Measurements from ENCODE around the gene HES3. TPM values are rescaled to one million over a fixed set of nuclear protein-coding genes. Genes with fewer than 3 reads are reported as not detected.
A peak's percentile ranks its signal among the peaks of the same experiment; 100 is the strongest.

The HES3 gene
- total RNA-seq, 4 donors from 2014 or later: not detected

GRCh38 chr1:6279613-6280383, 35.8 kb downstream of the HES3 start:
- intact Hi-C loops (cut with DNase I): no loop called here
- Histone ChIP-seq H3K9me3 (no peaks in the 10 kb centered on the region), H3K36me3 (peaks cover 0 to 17% (median 0%) of the 10 kb centered on the region in 3 donors), H3K4me3 (no peak overlapping the region), H3K27me3 (no peaks in the 10 kb centered on the region), H3K27ac (no peak overlapping the region), H3K4me1 (peaks cover 0 to 16% (median 7%) of the 10 kb centered on the region in 3 donors)
- DNase-seq: no peak
- WGBS, 2 donors: 96 to 100% methylated on average over 2 to 19 of the region's 31 CpGs
- no peak for TF ChIP-seq POLR2A (IDR thresholded peaks at IDR 0.05)

DNA sequence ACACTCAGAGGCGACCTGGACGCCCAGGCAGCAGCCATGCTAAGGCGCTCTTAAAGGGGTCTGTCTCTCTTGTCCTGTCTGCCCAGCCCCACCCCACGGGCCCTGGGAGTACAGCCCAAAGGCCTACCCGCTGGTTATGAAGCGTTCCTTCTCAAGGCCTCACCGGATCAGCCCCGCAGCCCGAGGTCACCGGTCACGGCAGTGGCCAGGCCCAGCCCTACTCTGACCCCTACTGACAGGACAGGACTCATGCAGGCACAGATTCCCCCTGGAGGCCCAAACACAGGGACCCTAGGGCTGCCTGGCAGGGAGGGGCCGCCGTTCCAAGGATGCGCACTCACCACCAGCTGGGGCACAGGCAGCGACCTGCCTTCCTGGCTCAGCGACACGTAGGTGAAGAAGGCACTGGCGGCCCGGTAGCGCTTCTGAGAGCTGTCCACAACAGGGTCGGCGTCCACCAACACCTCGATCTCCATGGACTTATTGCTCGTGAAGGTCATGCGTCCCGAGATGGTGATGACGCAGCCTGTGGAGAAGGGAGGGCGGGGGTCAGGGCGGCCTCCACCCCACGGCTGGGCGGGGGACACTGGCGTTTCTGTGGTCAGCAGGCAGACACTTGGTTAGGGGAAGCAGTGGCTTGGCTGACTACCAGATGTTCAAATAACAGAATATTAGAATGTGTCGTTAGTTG, 36.9 kb downstream of the HES3 start:
- no peaks in the 10 kb centered on the region for H3K27me3 ChIP-seq
- intact Hi-C loops (cut with DNase I): no loop called here
- peaks cover 0 to 17% (median 0%) of the 10 kb centered on the region in 3 donors for H3K36me3 ChIP-seq
- H3K9me3 ChIP-seq: no peaks in the 10 kb centered on the region
- 75 to 83% methylated on average over 6 to 10 of the region's 33 CpGs for WGBS, 2 donors
- no peak overlapping the region for H3K4me3 ChIP-seq
- DNase-seq: no peak
- no peak overlapping the region for H3K27ac ChIP-seq
- H3K4me1 ChIP-seq: peaks cover 0 to 13% (median 5%) of the 10 kb centered on the region in 3 donors
- no peak for TF ChIP-seq POLR2A (IDR thresholded peaks at IDR 0.05)
- peak in 2 of 6 experiments; percentile 20 to 21 for TF ChIP-seq CTCF (IDR thresholded peaks at IDR 0.05)

GRCh38 chr1:6281511-6282402, 37.8 kb downstream of the HES3 start:
- Histone ChIP-seq H3K27me3 (no peaks in the 10 kb centered on the region), H3K9me3 (no peaks in the 10 kb centered on the region), H3K4me3 (no peak overlapping the region), H3K27ac (peak overlapping the region in 2 of 4 donors; percentile 36 to 49), H3K36me3 (peaks cover 0 to 17% (median 0%) of the 10 kb centered on the region in 3 donors), H3K4me1 (peaks cover 0 to 4% (median 0%) of the 10 kb centered on the region in 3 donors)
- no peak for DNase-seq
- WGBS, 2 donors: 68 to 81% methylated on average over 9 to 13 of the region's 19 CpGs
- TF ChIP-seq CTCF (IDR thresholded peaks at IDR 0.05): no peak
- TF ChIP-seq POLR2A (IDR thresholded peaks at IDR 0.05): no peak
- intact Hi-C loops (cut with DNase I): no loop called here

DNA sequence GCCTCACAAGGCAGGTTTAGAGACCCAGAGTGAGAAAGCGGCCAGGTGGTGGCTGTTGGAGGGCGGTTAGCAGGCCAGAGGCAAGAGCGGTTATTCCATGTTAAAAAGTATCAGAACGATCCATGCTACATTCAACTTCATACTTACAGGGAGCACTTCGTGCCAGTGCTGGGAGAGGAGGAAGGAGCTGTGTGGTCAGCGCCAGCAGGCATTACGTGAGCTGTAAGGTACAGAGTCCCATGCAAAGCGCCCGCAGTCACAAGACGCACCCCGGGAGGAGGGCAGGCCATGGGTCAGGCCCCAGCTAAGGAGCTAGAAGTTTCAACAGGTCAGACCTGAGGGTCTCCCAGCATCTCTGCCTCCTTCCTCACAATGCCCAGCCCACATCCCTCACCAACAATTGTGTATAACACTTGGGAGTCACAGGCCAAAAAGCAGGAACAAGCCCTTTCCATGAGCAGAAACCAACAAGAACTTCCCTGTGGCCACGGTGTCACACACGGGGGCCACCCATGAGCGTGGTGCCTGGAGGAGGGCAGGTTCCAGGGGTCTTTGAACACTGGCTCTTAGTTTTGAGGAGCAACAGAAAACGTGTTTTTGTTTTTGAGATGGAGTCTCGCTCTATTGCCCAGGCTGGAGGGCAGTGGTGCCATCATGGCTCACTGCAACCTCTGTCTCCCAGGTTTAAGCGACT, 38.7 kb downstream of the HES3 start:
- no peak for TF ChIP-seq POLR2A (IDR thresholded peaks at IDR 0.05)
- TF ChIP-seq CTCF (IDR thresholded peaks at IDR 0.05): no peak
- no peak for DNase-seq
- Histone ChIP-seq H3K4me1 (peaks cover 0 to 8% (median 3%) of the 10 kb centered on the region in 3 donors), H3K9me3 (no peaks in the 10 kb centered on the region), H3K4me3 (no peak overlapping the region), H3K27ac (no peak overlapping the region), H3K36me3 (peaks cover 0 to 17% (median 0%) of the 10 kb centered on the region in 3 donors), H3K27me3 (no peaks in the 10 kb centered on the region)
- intact Hi-C loops (cut with DNase I): no loop called here
- 89 to 96% methylated on average over 10 to 14 of the region's 17 CpGs for WGBS, 2 donors

- WGBS, 2 donors: 100% methylated on average over 4 of the region's 11 CpGs; no CpG with 5 or more reads in 1 of the 2 donors
Measured at GRCh38 chr1:6285336-6285735, 41.4 kb downstream of the HES3 start.

More at GRCh38 chr1:6285336-6285735, 41.4 kb downstream of the HES3 start:
- Histone ChIP-seq H3K27me3 (no peaks in the 10 kb centered on the region), H3K4me3 (no peak overlapping the region), H3K36me3 (peaks cover 0 to 6% (median 0%) of the 10 kb centered on the region in 3 donors), H3K4me1 (peaks cover 3 to 21% (median 10%) of the 10 kb centered on the region in 3 donors), H3K9me3 (no peaks in the 10 kb centered on the region), H3K27ac (no peak overlapping the region)
- DNase-seq: no peak
- intact Hi-C loops (cut with DNase I): no loop called here
- TF ChIP-seq CTCF (IDR thresholded peaks at IDR 0.05): no peak
- TF ChIP-seq POLR2A (IDR thresholded peaks at IDR 0.05): no peak

Data from esophagus squamous epithelium (tissue), 5 donors.